ENCODE data around the gene RBP5.

- TF ChIP-seq CTCF (conservative IDR thresholded peaks at IDR 0.05 in 1 of 2, IDR thresholded peaks at IDR 0.05 in 1 of 2; ENCODE audit: low read depth in 1 of 2, low read length in 2 of 2) (no peak), EZH2 (IDR thresholded peaks at IDR 0.05; ENCODE audit: low read length, missing control alignments) (no peak)
Observed at GRCh38 chr12:7073946-7074345, 54.7 kb downstream of the RBP5 start.

Data from fibroblast of lung (primary cell).